Measurements from ENCODE around the gene RFNG.

Gene RFNG

DNA sequence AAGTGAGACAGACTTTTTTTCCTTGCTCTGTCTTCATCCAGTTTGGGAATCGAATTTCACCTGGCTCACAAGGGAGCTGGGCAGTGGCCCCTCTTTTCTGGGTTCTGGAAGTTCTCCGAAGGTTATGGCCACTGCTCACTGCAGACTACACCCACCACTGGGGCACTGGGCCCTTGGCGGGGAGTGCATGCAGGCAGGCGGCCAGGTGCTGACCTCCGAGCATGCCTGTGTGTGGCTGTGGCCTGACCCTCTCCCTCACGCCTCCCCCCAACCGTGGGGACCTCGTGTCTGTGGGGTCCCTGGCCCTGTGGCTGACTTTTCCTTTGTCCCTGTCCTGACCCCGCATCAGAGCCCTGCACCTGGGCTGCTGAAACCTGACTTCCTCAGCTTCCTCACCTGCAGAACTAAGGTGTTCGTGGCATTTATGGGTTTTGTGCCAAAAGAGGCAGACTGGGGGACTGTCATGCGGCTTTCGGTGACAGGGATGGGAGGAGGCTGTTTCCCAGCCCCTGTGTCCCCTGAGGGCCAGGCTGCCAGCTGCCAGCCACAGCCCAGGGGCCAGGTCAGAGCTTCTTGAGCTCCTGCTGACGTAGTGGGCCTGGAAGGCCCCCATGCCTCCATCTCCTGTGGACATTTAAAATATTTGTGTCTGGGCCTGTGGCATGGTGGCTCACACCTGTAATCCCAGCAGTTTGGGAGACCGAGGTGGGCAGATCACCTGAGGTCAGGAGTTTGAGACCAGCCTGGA lies 52.7 kb downstream of the RFNG start:
- DNase-seq = no peak

DNA sequence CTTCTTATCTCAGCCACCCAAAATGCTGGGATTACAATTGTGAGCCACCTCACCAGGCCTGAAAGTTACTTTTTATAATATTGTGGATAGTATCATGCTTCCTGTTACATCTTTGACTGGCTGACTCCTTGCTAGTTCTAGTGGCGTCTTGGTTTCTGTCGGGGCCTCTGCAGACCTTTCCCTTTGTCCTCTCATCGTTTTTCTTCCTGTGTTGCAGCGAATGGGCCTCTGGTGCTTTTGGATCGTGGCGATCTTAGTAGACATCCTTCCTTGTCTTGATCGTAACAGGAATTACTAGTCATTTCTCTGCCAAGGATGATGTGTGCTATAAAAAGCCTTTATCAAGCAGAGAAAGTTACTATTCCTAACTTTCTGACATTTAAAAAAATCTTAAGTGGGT lies 53.4 kb downstream of the RFNG start:
- DNase-seq = no peak
